GM12878 (cell line): ENCODE data around the gene TBXAS1. TPM values are rescaled to one million over a fixed set of nuclear protein-coding genes. Genes with fewer than 3 reads are reported as not detected.

Source experiments
- ATAC-seq: fragments of 200-7000 bp; cut with Tn5 transposase; 3 replicates; pipeline ENCODE4 v1.9.1; 2020; ENCODE audit warnings: mild to moderate bottlenecking, moderate library complexity
- BruUV-seq: library from RNA; stranded (reverse); fragments of 400-500 nt; replicated peaks from 2 replicates; lab custom pipeline; 2021; lab: Mats Ljungman, UMichigan
- CTCF ChIA-PET: fragments of 300-600 bp; sonication (Branson Sonifier 250); formaldehyde crosslinking; extraction: SDS; loops from one replicate; lab custom pipeline; 2021; ENCODE audit warnings: inconsistent platforms; lab: Yijun Ruan, JAX
- POLR2A ChIA-PET: fragments of 350-600 bp; formaldehyde crosslinking; extraction: SDS; loops from one replicate; lab custom pipeline; 2021; ENCODE audit warnings: inconsistent platforms; lab: Charles Lee
- RAD21 ChIA-PET: fragments of 300-600 bp; sonication (Branson Sonifier 250); formaldehyde crosslinking; loops from one replicate; lab custom pipeline; 2023; ENCODE audit warnings: antibody characterized with exemption; ENCODE audit not compliant: unreplicated experiment; lab: Charles Lee
- SMC1A ChIA-PET: fragments of 300-600 bp; sonication (Branson Sonifier 250); formaldehyde crosslinking; loops from one replicate; lab custom pipeline; 2023; ENCODE audit not compliant: unreplicated experiment, uncharacterized antibody; lab: Charles Lee
- DNase-seq: peaks from one replicate; pipeline ENCODE4 v3.0.0-alpha.2; 2011; ENCODE audit warnings: low read depth, low spot score
- FAIRE-seq: peaks from 3 replicates; lab custom pipeline; 2011; peaks lifted over from hg19 to GRCh38; lab: Jason Lieb, UNC
- H2AFZ ChIP-seq: 2 replicates; pipeline ENCODE4 v1.6.0; 2011; ENCODE audit warnings: low read depth, low read length, control low read depth; ENCODE audit not compliant: control insufficient read depth
- H3K27ac ChIP-seq: 2 replicates; pipeline ENCODE4 v1.5.1; 2011; ENCODE audit warnings: control low read depth; ENCODE audit not compliant: control insufficient read depth, insufficient read depth
- H3K27me3 ChIP-seq, 2 experiments: replicated peaks in 1 of 2; 2 replicates each; pipeline versions ENCODE4 v1.6.0 to v1.6.1; 2011; ENCODE audit warnings: low read length in 1 of 2; ENCODE audit not compliant: control insufficient read depth in 2 of 2, insufficient read depth in 2 of 2
- H3K36me3 ChIP-seq, 2 experiments: 2 replicates each; pipeline ENCODE4 v1.5.1; 2011; ENCODE audit warnings: low read length in 1 of 2; ENCODE audit not compliant: control insufficient read depth in 2 of 2, insufficient read depth in 2 of 2
- H3K4me1 ChIP-seq: 2 replicates; pipeline ENCODE4 v1.6.1; 2011; ENCODE audit warnings: mild to moderate bottlenecking, low read length, moderate library complexity, mixed read lengths; ENCODE audit not compliant: control insufficient read depth, insufficient read depth
- H3K4me2 ChIP-seq: 2 replicates; pipeline ENCODE4 v1.6.0; 2011; ENCODE audit warnings: control low read depth; ENCODE audit not compliant: control insufficient read depth, insufficient read depth
- H3K4me3 ChIP-seq: fragments of 200-600 bp; sonication (generic); 2 replicates; pipeline ENCODE4 v1.5.1; 2016
- H3K79me2 ChIP-seq: 2 replicates; pipeline ENCODE4 v1.6.0; 2011; ENCODE audit warnings: low read length; ENCODE audit not compliant: control insufficient read depth, insufficient read depth
- H3K9ac ChIP-seq: 2 replicates; pipeline ENCODE4 v1.8.0; 2011; ENCODE audit warnings: low read length, control low read depth, mixed read lengths; ENCODE audit not compliant: control insufficient read depth, insufficient read depth
- H3K9me3 ChIP-seq: replicated peaks from 3 replicates; pipeline ENCODE4 v1.5.1; 2011; ENCODE audit warnings: mild to moderate bottlenecking, low read length; ENCODE audit not compliant: control insufficient read depth, insufficient read depth
- H4K20me1 ChIP-seq: 2 replicates; pipeline ENCODE4 v1.6.0; 2011; ENCODE audit not compliant: control insufficient read depth, insufficient read depth
- BCLAF1 ChIP-seq: fragments of 450-650 bp; IDR thresholded peaks from 2 replicates; pipeline ENCODE4 v1.6.1; 2017; ENCODE audit warnings: antibody characterized with exemption, mild to moderate bottlenecking, moderate library complexity
- BRCA1 ChIP-seq: IDR thresholded peaks from 2 replicates; pipeline ENCODE4 v1.6.1; 2011; ENCODE audit warnings: low read depth, low read length, improper control_type of control experiment
- IKZF1 ChIP-seq: fragments of 450-650 bp; conservative IDR thresholded peaks from 2 replicates; pipeline ENCODE4 v1.6.1; 2017; ENCODE audit warnings: antibody characterized with exemption, mild to moderate bottlenecking
- IRF5 ChIP-seq: fragments of 450-650 bp; IDR thresholded peaks from 2 replicates; pipeline ENCODE4 v1.6.1; 2017; ENCODE audit warnings: borderline replicate concordance
- POU2F2 ChIP-seq: IDR thresholded peaks from 3 replicates; pipeline ENCODE4 v1.6.1; 2011; ENCODE audit warnings: low read depth, mild to moderate bottlenecking, low read length, borderline replicate concordance
- RFX5 ChIP-seq: IDR thresholded peaks from 2 replicates; pipeline ENCODE4 v1.6.1; 2011; ENCODE audit warnings: low read depth, low read length, improper control_type of control experiment
- TCF3 ChIP-seq: IDR thresholded peaks from 2 replicates; pipeline ENCODE4 v1.6.1; 2012; ENCODE audit warnings: low read depth, mild to moderate bottlenecking, low read length, borderline replicate concordance; ENCODE audit not compliant: insufficient read depth
- ZSCAN29 ChIP-seq: fragments of 450-650 bp; IDR thresholded peaks from 2 replicates; pipeline ENCODE4 v1.6.1; 2017; ENCODE audit warnings: mild to moderate bottlenecking, moderate library complexity
- WGBS: methylation state at CpG from one replicate; pipeline ENCODE4 v1.1.6; 2016; ENCODE audit warnings: low lambda C conversion rate; ENCODE audit not compliant: insufficient replicate concordance, insufficient coverage; ENCODE audit errors: missing lambda C conversion rate; 5-methylcytosine and 5-hydroxymethylcytosine counted together
- in situ Hi-C: fragments of 300-500 bp; cut with MboI; formaldehyde crosslinking; loops from 9 replicates; pipeline ENCODE4 v1.14.3; 2018; ENCODE audit warnings: mixed read lengths
- intact Hi-C: fragments of 100-400 bp; cut with micrococcal nuclease; formaldehyde crosslinking; loops from one replicate; pipeline ENCODE4 v1.14.2; 2022; ENCODE audit not compliant: unreplicated experiment
- polyA plus RNA-seq, 11 experiments: library from polyadenylated mRNA; depleted of rRNA in 4 of 11; unstranded in 6 of 11; stranded (reverse) in 5 of 11; fragments of >200 nt; fragmentation: Nextera tagmentation in 4 of 11; fragmentation: Illumina TruSeq in 1 of 11; extraction: Ambion mirVana in 4 of 11; extraction: Trizol in 1 of 11; gene quantifications; 1 replicate in 1 of 11; 2 replicates in 10 of 11; pipeline versions ENCODE4 v1.2.1 to v1.2.3, GENCODE V29; 2011 to 2016; ENCODE audit warnings: inconsistent platforms in 2 of 11, missing spikeins in 2 of 11, low read depth in 1 of 11
- total RNA-seq, 4 experiments: library from RNA; depleted of rRNA in 3 of 4; stranded (reverse); fragments of >200 nt in 3 of 4; fragmentation: Illumina TruSeq in 1 of 4; extraction: Trizol in 1 of 4; gene quantifications; 2 replicates each; pipeline versions ENCODE4 v1.2.1 to v1.2.3, GENCODE V29; 2013 to 2021

Gene TBXAS1
- total and polyA plus RNA-seq, 10 of the 15 experiments (the other 5 are each of a cell fraction or from before 2014, with no cell fraction given): 1.5 to 32.7 (median 16.3) TPM

GRCh38 chr7:139897422-139898090 is 68.5 kb downstream of the TBXAS1 start:
- no peak for DNase-seq
- in situ Hi-C loops: no loop called here
- FAIRE-seq: no peak
- ChIA-PET CTCF (interaction anchor here (2.2 kb wide), 1 partner anchor 19 kb away, joined by 16 read pairs; no protein-coding TSS in a partner anchor), RAD21 (no interaction called here), POLR2A (interaction anchor here (0.6 to 1.5 kb wide), 3 partner anchors 18 to 43 kb away, joined by 3 to 4 read pairs (median 3); no protein-coding TSS in a partner anchor), SMC1A (interaction anchor here (1.0 to 1.5 kb wide), 4 partner anchors 11 to 251 kb away, joined by 3 read pairs; no protein-coding TSS in a partner anchor)
- H4K20me1 ChIP-seq: no peaks in the 10 kb centered on the region
- H3K27ac ChIP-seq: no peak overlapping the region
- H3K9ac ChIP-seq: no peak overlapping the region
- no peaks in the 10 kb centered on the region for H3K27me3 ChIP-seq
- WGBS: 96% methylated on average over 5 of the region's 5 CpGs
- TF ChIP-seq RFX5: no peak
- no peak overlapping the region for H3K4me2 ChIP-seq
- peaks cover 9% of the 10 kb centered on the region for H3K4me1 ChIP-seq
- H3K4me3 ChIP-seq: no peak overlapping the region
- no peaks in the 10 kb centered on the region for H3K79me2 ChIP-seq
- H2AFZ ChIP-seq: no peak overlapping the region
- H3K36me3 ChIP-seq: no peaks in the 10 kb centered on the region
- H3K9me3 ChIP-seq: no peaks in the 10 kb centered on the region
- no TSS peak for BruUV-seq
- intact Hi-C loops: no loop called here
- no peak for ATAC-seq

- Histone ChIP-seq H3K9me3 (no peaks in the 10 kb centered on the region; the same call in 2 of the 3 replicates), H3K9ac (no peak overlapping the region), H3K27me3 (no peaks in the 10 kb centered on the region), H3K4me2 (no peak overlapping the region), H3K79me2 (no peaks in the 10 kb centered on the region), H3K36me3 (no peaks in the 10 kb centered on the region), H3K4me1 (peaks cover 9% of the 10 kb centered on the region), H2AFZ (no peak overlapping the region), H4K20me1 (no peaks in the 10 kb centered on the region), H3K27ac (no peak overlapping the region), H3K4me3 (no peak overlapping the region)
- DNase-seq: no peak
- ChIA-PET RAD21 (interaction anchor here (1.2 to 2.2 kb wide), 5 partner anchors 12 to 253 kb away, joined by 4 to 10 read pairs (median 4); no protein-coding TSS in a partner anchor), POLR2A (interaction anchor here (0.7 to 1.9 kb wide), 3 partner anchors 11 to 251 kb away, joined by 3 to 5 read pairs (median 3); no protein-coding TSS in a partner anchor), CTCF (interaction anchor here (1.3 to 2.2 kb wide), 3 partner anchors 11 to 18 kb away, joined by 4 to 16 read pairs (median 7); no protein-coding TSS in a partner anchor), SMC1A (interaction anchor here (0.5 to 4.4 kb wide), 7 partner anchors 12 to 252 kb away, joined by 3 to 45 read pairs (median 3); no protein-coding TSS in a partner anchor)
- no TSS peak for BruUV-seq
- intact Hi-C loops (no loop called here), in situ Hi-C loops (no loop called here)
- no peak for ATAC-seq
- FAIRE-seq: no peak
- WGBS: 97% methylated on average over 9 of the region's 12 CpGs
- TF ChIP-seq IRF5: no peak
- TF ChIP-seq BCLAF1: no peak
- TF ChIP-seq IKZF1: no peak
- TF ChIP-seq ZSCAN29: no peak
- TF ChIP-seq BRCA1: no peak
- no peak for TF ChIP-seq TCF3
- no peak for TF ChIP-seq POU2F2
Observed at GRCh38 chr7:139898483-139898882, 69.4 kb downstream of the TBXAS1 start.
